Suprapubic skin (tissue), 3 donors: Measurements from ENCODE around the gene CDCA5.

ENCODE experiments used
- CTCF ChIP-seq, 2 donors: fragments of 200-600 bp in 1 of 2; fragments of 450-650 bp in 1 of 2; sonication (generic) in 1 of 2; IDR thresholded peaks; one replicate each; pipeline ENCODE4 v1.5.1; 2016 to 2019; ENCODE audit warnings: antibody characterized with exemption in 2 of 2, mild to moderate bottlenecking in 1 of 2, moderate library complexity in 1 of 2
- POLR2A ChIP-seq, 2 donors: fragments of 450-650 bp; IDR thresholded peaks; one replicate each; pipeline ENCODE4 v1.6.1; 2017; ENCODE audit warnings: antibody characterized with exemption in 2 of 2, mild to moderate bottlenecking in 2 of 2, moderate library complexity in 2 of 2

- no peak for TF ChIP-seq POLR2A (IDR thresholded peaks at IDR 0.05)
- TF ChIP-seq CTCF (IDR thresholded peaks at IDR 0.05): no peak
Observed at GRCh38 chr11:65058012-65058411, 25.8 kb downstream of the CDCA5 start.
